ENCODE measurements around the gene CIT. TPM values are rescaled to one million over a fixed set of nuclear protein-coding genes. Genes with fewer than 3 reads are reported as not detected.

Gene CIT
- total RNA-seq, 4 donors from 2014 or later, result 6.1 to 20.3 (median 10.0) TPM

- no peak overlapping the region for H3K4me3 ChIP-seq
- DNase-seq (ENCODE audit: low spot score in 2 of 2), result no peak
- no peaks in the 10 kb centered on the region for H3K9me3 ChIP-seq
- TF ChIP-seq CTCF (IDR thresholded peaks at IDR 0.05) (no peak), EP300 (IDR thresholded peaks at IDR 0.05) (no peak), POLR2A (IDR thresholded peaks at IDR 0.05) (no peak), POLR2AphosphoS5 (IDR thresholded peaks at IDR 0.05) (no peak)
- 92% methylated on average over 8 of the region's 8 CpGs for WGBS
- no peaks in the 10 kb centered on the region for H3K27me3 ChIP-seq
- H3K36me3 ChIP-seq, result peaks cover 56% of the 10 kb centered on the region
- H3K27ac ChIP-seq, result no peak overlapping the region
- peaks cover 48% of the 10 kb centered on the region for H3K4me1 ChIP-seq
Measured at GRCh38 chr12:119672194-119672593, 204.9 kb downstream of the CIT start.

- no peak for TF ChIP-seq POLR2AphosphoS5 (IDR thresholded peaks at IDR 0.05)
- no peak for TF ChIP-seq POLR2A (IDR thresholded peaks at IDR 0.05)
- TF ChIP-seq EP300 (IDR thresholded peaks at IDR 0.05), result no peak
- no peak for TF ChIP-seq CTCF (IDR thresholded peaks at IDR 0.05)
- Histone ChIP-seq H3K27me3 (no peaks in the 10 kb centered on the region), H3K27ac (no peak overlapping the region), H3K36me3 (peaks cover 45% of the 10 kb centered on the region), H3K4me1 (peaks cover 53% of the 10 kb centered on the region), H3K4me3 (no peak overlapping the region), H3K9me3 (no peaks in the 10 kb centered on the region)
- WGBS, result 89% methylated on average over 3 of the region's 3 CpGs
- no peak for DNase-seq (ENCODE audit: low spot score in 2 of 2)
Measured at GRCh38 chr12:119671070-119671469, 206.1 kb downstream of the CIT start.

DNA sequence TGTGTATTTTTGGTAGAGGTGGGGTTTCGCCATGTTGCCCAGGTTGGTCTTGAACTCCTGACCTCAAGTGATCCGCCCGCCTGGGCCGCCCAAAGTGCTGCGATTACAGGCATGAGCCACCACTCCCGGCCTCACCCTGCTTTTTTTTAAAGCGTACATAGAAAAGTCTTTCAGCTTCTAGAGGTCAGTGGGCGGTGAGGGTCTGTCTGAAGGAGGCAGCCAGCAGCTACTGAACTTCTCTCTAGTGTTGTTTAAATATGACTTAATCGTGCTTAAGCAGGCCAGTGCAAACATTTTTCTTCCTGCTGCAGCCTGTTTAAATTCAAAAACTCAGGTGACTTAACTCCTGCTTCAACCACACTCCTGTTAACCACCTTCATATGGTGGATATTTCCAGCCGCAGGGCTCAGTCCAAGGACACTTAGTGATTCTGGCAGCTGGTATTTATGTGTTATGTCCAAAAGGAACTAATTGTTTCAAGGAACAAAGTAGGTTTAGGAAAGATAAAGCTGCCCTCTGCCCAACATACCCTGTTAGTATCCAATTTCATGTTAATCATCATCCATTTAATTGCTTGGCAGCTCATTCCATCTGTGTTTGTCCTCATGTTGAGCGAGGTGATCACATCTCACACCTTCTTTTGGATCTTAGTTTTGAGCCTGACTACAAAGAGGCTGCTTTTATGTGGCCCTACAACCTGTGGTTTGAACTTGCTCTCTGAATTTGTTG, 207.2 kb downstream of the CIT start:
- Histone ChIP-seq H3K9me3 (no peaks in the 10 kb centered on the region), H3K4me3 (peak overlapping the region; percentile 14), H3K27me3 (no peaks in the 10 kb centered on the region), H3K27ac (peak overlapping the region; percentile 79), H3K4me1 (peaks cover 53% of the 10 kb centered on the region), H3K36me3 (peaks cover 34% of the 10 kb centered on the region)
- WGBS, result 49% methylated on average over 11 of the region's 11 CpGs
- TF ChIP-seq EP300 (IDR thresholded peaks at IDR 0.05) (no peak), CTCF (IDR thresholded peaks at IDR 0.05) (no peak), POLR2A (IDR thresholded peaks at IDR 0.05) (no peak), POLR2AphosphoS5 (IDR thresholded peaks at IDR 0.05) (no peak)
- DNase-seq (ENCODE audit: low spot score in 2 of 2), result no peak

DNA sequence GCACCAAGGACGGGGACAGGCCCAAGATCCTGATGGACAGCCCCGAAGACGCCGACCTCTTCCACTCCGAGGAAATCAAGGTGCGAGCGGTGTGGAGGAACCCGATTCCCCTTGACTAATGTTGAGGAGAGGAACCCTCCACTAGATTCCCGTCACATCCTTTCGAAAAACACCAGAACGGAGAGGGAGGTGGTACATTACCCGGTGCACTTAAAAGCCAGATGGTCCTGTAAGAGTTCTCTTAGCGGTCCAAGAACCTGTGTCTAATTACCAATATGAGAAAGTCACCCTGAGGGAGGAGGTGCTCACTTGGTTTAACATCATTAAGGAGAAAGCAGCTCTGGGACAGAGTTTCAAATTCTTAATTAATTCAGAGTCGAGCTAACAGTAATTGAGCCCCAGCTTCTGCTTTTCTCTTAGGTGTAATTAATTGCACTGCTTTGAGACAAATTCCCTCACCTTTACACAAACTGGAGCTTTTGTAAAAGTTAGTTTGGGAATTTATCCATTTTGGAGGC, 208.7 kb downstream of the CIT start:
- Histone ChIP-seq H3K4me1 (peaks cover 45% of the 10 kb centered on the region), H3K4me3 (peak overlapping the region; percentile 96)

More for the DNA sequence above, 208.7 kb downstream of the CIT start:
- no peak for TF ChIP-seq CTCF (IDR thresholded peaks at IDR 0.05)
- DNase-seq (ENCODE audit: low spot score in 2 of 2), result no peak
- H3K27me3 ChIP-seq, result no peaks in the 10 kb centered on the region
- WGBS, result 9% methylated on average over 5 of the region's 14 CpGs
- H3K9me3 ChIP-seq, result no peaks in the 10 kb centered on the region
- peak overlapping the region; percentile 96 for H3K27ac ChIP-seq
- H3K36me3 ChIP-seq, result peaks cover 19% of the 10 kb centered on the region

Data from suprapubic skin (tissue), 4 donors.